ENCODE results near the gene C11orf24.

Gene C11orf24

DNA sequence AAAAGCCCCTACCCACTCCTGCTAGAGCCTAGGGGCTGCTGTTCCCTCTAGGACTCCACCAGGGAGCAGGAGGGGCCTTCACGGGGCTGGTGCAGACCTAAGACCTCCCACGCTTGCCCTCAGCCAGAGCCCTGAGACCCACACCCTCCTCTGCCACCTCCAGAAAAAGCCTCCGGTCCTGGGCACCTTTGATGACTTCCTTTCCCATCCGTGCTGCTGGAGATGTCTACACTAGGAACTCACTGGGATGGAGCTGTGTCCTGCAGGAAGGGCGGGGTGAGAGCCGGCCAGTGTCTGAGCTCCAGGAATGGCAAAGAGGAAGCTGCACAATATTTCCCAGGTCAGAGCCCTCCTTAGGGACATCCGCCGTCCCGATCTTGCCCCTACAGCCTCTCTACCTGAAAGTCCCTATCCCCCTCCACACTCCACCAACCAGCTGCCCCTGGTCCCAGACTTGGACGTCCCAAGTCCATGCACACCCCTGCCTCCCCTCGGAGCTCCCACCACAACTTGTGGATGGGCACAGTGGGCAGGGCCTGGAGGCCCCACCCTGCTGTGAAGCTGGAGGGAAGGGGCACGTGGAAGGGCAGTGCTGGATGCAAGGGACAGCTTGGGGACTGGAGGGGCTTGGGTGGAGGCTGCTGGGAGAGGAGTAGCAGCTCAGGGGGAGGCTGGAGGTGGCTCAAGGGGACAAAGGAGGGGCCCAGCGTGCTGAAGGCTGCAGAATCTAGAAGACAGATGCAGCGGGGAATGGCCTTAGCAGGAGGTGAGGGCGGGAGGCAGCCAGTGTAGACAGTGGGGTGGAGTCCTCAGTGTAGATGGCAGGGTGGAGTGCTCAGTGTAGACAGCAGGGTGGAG lies 27.1 kb upstream of the C11orf24 start:
- POLR2A ChIA-PET, result interaction anchor here (0.6 kb wide), 1 partner anchor 111 kb away, joined by 3 read pairs; no protein-coding TSS in a partner anchor
- 79% methylated on average over 4 of the region's 15 CpGs for WGBS (ENCODE audit: insufficient coverage)
- DNase-seq, result no peak
- Histone ChIP-seq H3K9me3 (ENCODE audit: control extremely low read depth in 1 of 5, control insufficient read depth in 4 of 5, insufficient read depth in 2 of 5, low read depth in 1 of 5, low read length in 4 of 5) (no peaks in the 10 kb centered on the region), H3K4me1 (ENCODE audit: control extremely low read depth in 1 of 4, control insufficient read depth in 4 of 4, insufficient read depth in 4 of 4, low read length in 3 of 4) (peaks cover 0 to 14% (median 13%) of the 10 kb centered on the region in 4 experiments), H3K27me3 (replicated peaks in 2 of 5; ENCODE audit: control insufficient read depth in 4 of 5, insufficient read depth in 5 of 5, low read length in 4 of 5) (no peaks in the 10 kb centered on the region), H3K36me3 (ENCODE audit: control insufficient read depth in 4 of 4, insufficient read depth in 4 of 4, low read length in 3 of 4) (no peaks in the 10 kb centered on the region), H3K4me3 (ENCODE audit: control insufficient read depth in 1 of 7, extremely low read depth in 1 of 7, insufficient read depth in 4 of 7, low read depth in 2 of 7, low read length in 6 of 7) (no peak overlapping the region), H3K27ac (ENCODE audit: insufficient read depth in 1 of 2, low read depth in 1 of 2, low read length in 2 of 2, poor library complexity in 1 of 2, severe bottlenecking in 2 of 2) (no peak overlapping the region)
- CTCF ChIA-PET, result interaction anchor here (0.7 to 7.1 kb wide), 24 partner anchors 7 to 90 kb away, joined by 3 to 188 read pairs (median 5); partner anchors contain the start of gene C11orf24

DNA sequence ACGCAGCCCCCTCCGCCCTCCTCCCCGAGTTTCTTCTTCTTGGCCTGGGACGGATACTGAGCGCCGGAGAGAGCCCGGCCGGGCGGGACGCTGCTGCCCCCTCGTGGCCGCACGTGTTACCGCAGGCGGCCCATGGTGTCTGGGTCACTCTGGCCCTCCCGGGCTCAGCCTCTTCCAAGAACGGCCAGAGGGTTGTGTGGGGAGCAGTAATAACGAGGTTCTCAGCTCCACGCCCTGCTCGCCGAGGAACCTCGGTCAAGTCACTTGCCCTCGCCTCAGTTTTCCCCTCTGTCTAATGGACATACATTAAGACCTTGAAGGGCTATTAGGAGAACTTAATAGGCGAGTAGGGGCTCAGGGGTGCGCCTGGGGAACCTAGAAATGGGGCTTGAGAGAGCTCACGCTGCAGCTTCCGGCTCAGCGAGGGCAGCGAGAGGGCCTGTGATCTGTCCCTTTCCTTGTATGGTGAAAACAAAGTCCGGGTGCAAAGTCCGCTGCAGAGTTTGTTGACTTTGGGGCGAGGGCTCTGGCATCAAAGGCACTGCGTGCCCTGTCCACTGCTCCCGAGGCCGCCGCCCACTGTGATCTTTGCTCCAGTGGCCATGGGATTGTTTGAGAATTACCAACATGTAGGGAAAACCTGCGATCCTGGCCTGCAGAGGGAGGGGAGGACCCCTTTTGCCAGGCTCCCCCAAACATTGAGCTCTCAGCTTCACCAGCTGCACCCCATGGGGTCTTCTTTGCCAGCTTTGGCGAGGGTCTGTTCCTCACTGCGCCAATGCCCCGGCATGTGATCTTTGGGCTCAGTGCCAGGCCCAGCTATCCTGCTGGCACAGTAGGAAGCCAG lies 26.3 kb upstream of the C11orf24 start:
- WGBS (ENCODE audit: insufficient coverage), result 34% methylated on average over 33 of the region's 40 CpGs
- Histone ChIP-seq H3K36me3 (ENCODE audit: control insufficient read depth in 4 of 4, insufficient read depth in 4 of 4, low read length in 3 of 4) (no peaks in the 10 kb centered on the region), H3K27ac (ENCODE audit: insufficient read depth in 1 of 2, low read depth in 1 of 2, low read length in 2 of 2, poor library complexity in 1 of 2, severe bottlenecking in 2 of 2) (no peak overlapping the region), H3K27me3 (replicated peaks in 2 of 5; ENCODE audit: control insufficient read depth in 4 of 5, insufficient read depth in 5 of 5, low read length in 4 of 5) (no peaks in the 10 kb centered on the region), H3K9me3 (ENCODE audit: control extremely low read depth in 1 of 5, control insufficient read depth in 4 of 5, insufficient read depth in 2 of 5, low read depth in 1 of 5, low read length in 4 of 5) (no peaks in the 10 kb centered on the region), H3K4me1 (ENCODE audit: control extremely low read depth in 1 of 4, control insufficient read depth in 4 of 4, insufficient read depth in 4 of 4, low read length in 3 of 4) (peaks cover 0 to 19% (median 17%) of the 10 kb centered on the region in 4 experiments), H3K4me3 (ENCODE audit: control insufficient read depth in 1 of 7, extremely low read depth in 1 of 7, insufficient read depth in 4 of 7, low read depth in 2 of 7, low read length in 6 of 7) (peak overlapping the region in 2 of 7 experiments; percentile 11 to 45)
- POLR2A ChIA-PET, result no interaction called here
- peak; percentile 68 to 77 (median 74) for DNase-seq
- CTCF ChIA-PET, result interaction anchor here (0.6 to 7.1 kb wide), 27 partner anchors 8 to 160 kb away, joined by 3 to 188 read pairs (median 5); partner anchors contain the start of gene C11orf24

DNA sequence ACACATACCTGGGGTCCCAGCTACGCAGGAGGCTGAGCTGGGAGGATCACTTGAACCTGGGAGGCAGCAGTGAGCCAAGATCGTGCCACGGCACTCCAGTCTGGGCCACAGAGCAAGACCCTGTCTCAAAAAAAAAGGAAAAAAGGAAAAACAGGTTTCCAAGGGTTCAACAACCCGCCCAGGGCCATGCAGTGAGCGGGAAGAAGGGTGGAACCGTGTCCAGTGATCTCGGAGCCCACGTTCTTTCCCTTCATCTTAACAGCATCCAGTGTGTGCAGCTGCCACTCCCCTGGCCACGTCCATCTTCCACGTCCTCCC lies 25.7 kb upstream of the C11orf24 start:
- no peak for DNase-seq
- Histone ChIP-seq H3K4me1 (ENCODE audit: control extremely low read depth in 1 of 4, control insufficient read depth in 4 of 4, insufficient read depth in 4 of 4, low read length in 3 of 4) (peaks cover 0 to 15% (median 12%) of the 10 kb centered on the region in 4 experiments), H3K9me3 (ENCODE audit: control extremely low read depth in 1 of 5, control insufficient read depth in 4 of 5, insufficient read depth in 2 of 5, low read depth in 1 of 5, low read length in 4 of 5) (no peaks in the 10 kb centered on the region), H3K27me3 (replicated peaks in 2 of 5; ENCODE audit: control insufficient read depth in 4 of 5, insufficient read depth in 5 of 5, low read length in 4 of 5) (no peaks in the 10 kb centered on the region), H3K27ac (ENCODE audit: insufficient read depth in 1 of 2, low read depth in 1 of 2, low read length in 2 of 2, poor library complexity in 1 of 2, severe bottlenecking in 2 of 2) (no peak overlapping the region), H3K36me3 (ENCODE audit: control insufficient read depth in 4 of 4, insufficient read depth in 4 of 4, low read length in 3 of 4) (no peaks in the 10 kb centered on the region), H3K4me3 (ENCODE audit: control insufficient read depth in 1 of 7, extremely low read depth in 1 of 7, insufficient read depth in 4 of 7, low read depth in 2 of 7, low read length in 6 of 7) (peak overlapping the region in 2 of 7 experiments; percentile 11 to 45)
- CTCF ChIA-PET, result interaction anchor here (0.6 to 7.1 kb wide), 21 partner anchors 8 to 107 kb away, joined by 3 to 188 read pairs (median 7); partner anchors contain the start of gene C11orf24
- 53% methylated on average over 10 of the region's 10 CpGs for WGBS (ENCODE audit: insufficient coverage)
- POLR2A ChIA-PET, result interaction anchor here (1.1 kb wide), 1 partner anchor 26 kb away, joined by 4 read pairs; the partner anchor contains the start of gene C11orf24

DNA sequence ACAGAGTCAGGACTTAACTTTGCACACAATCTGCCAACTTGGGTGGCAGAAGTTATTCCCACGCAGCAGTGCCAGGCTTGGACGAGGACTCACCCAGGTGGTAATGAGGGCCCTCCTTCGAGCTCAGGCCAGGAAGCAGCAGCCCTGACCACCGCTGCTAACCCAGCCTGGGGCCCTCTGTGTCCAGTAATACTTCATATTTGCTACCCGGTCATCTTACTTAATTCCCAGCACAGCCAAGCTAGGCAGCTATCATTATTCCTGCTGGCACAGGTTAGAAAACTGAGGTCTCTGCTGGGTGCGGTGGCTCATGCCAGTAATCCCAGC lies 25.2 kb upstream of the C11orf24 start:
- ChIA-PET POLR2A (interaction anchor here (0.5 to 1.1 kb wide), 2 partner anchors 24 to 25 kb away, joined by 4 to 5 read pairs; partner anchors contain the start of gene C11orf24), CTCF (interaction anchor here (0.6 to 7.1 kb wide), 17 partner anchors 10 to 171 kb away, joined by 3 to 188 read pairs (median 8); partner anchors contain the start of gene C11orf24)
- Histone ChIP-seq H3K36me3 (ENCODE audit: control insufficient read depth in 4 of 4, insufficient read depth in 4 of 4, low read length in 3 of 4) (no peaks in the 10 kb centered on the region), H3K9me3 (ENCODE audit: control extremely low read depth in 1 of 5, control insufficient read depth in 4 of 5, insufficient read depth in 2 of 5, low read depth in 1 of 5, low read length in 4 of 5) (no peaks in the 10 kb centered on the region), H3K27ac (ENCODE audit: insufficient read depth in 1 of 2, low read depth in 1 of 2, low read length in 2 of 2, poor library complexity in 1 of 2, severe bottlenecking in 2 of 2) (no peak overlapping the region), H3K27me3 (replicated peaks in 2 of 5; ENCODE audit: control insufficient read depth in 4 of 5, insufficient read depth in 5 of 5, low read length in 4 of 5) (no peaks in the 10 kb centered on the region), H3K4me1 (ENCODE audit: control extremely low read depth in 1 of 4, control insufficient read depth in 4 of 4, insufficient read depth in 4 of 4, low read length in 3 of 4) (peaks cover 0 to 15% (median 11%) of the 10 kb centered on the region in 4 experiments), H3K4me3 (ENCODE audit: control insufficient read depth in 1 of 7, extremely low read depth in 1 of 7, insufficient read depth in 4 of 7, low read depth in 2 of 7, low read length in 6 of 7) (no peak overlapping the region)
- no peak for DNase-seq
- WGBS (ENCODE audit: insufficient coverage), result 94% methylated on average over 6 of the region's 6 CpGs

DNA sequence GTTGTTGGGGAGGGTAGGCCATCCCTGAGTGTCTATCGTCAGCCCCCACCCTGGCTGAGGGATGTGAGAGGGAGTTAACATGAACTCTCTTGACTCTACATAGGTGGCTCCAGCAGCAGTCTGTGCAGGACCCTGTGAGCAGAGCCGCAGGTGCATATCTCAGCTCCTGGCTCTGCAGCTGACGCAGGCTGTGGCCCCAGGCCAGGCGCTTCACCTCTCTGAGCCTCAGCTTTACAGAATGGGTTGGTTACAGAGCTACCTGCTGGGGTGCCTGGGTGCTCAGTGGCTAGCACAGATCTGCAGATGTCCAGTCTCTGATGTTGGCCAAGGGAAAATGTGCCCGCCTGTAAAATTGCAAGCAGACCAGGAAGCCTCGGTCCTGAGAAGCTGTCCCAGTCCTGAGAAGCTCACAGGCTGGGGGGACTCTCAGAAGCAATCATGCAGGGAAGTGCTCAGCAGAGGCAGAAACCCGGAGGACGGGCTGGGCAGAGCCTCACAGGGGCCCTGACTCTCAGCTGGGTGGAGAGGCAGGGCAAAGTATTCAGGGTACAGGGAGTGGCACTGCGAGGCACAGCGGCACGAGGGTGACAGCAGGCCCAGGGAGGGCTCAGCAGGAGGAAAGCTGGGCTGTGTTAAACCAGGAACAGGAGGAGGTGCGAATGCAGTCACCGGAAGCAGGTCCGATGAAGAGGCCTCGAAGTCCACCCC lies 24.7 kb upstream of the C11orf24 start:
- Histone ChIP-seq H3K36me3 (ENCODE audit: control insufficient read depth in 4 of 4, insufficient read depth in 4 of 4, low read length in 3 of 4) (no peaks in the 10 kb centered on the region), H3K4me3 (ENCODE audit: control insufficient read depth in 1 of 7, extremely low read depth in 1 of 7, insufficient read depth in 4 of 7, low read depth in 2 of 7, low read length in 6 of 7) (no peak overlapping the region), H3K27me3 (replicated peaks in 2 of 5; ENCODE audit: control insufficient read depth in 4 of 5, insufficient read depth in 5 of 5, low read length in 4 of 5) (no peaks in the 10 kb centered on the region), H3K27ac (ENCODE audit: insufficient read depth in 1 of 2, low read depth in 1 of 2, low read length in 2 of 2, poor library complexity in 1 of 2, severe bottlenecking in 2 of 2) (no peak overlapping the region), H3K9me3 (ENCODE audit: control extremely low read depth in 1 of 5, control insufficient read depth in 4 of 5, insufficient read depth in 2 of 5, low read depth in 1 of 5, low read length in 4 of 5) (no peaks in the 10 kb centered on the region), H3K4me1 (ENCODE audit: control extremely low read depth in 1 of 4, control insufficient read depth in 4 of 4, insufficient read depth in 4 of 4, low read length in 3 of 4) (peaks cover 0 to 15% (median 11%) of the 10 kb centered on the region in 4 experiments)
- no peak for DNase-seq
- 96% methylated on average over 15 of the region's 15 CpGs for WGBS (ENCODE audit: insufficient coverage)
- ChIA-PET CTCF (interaction anchor here (0.6 to 7.1 kb wide), 19 partner anchors 9 to 171 kb away, joined by 3 to 188 read pairs (median 8); partner anchors contain the start of gene C11orf24), POLR2A (interaction anchor here (0.5 to 1.1 kb wide), 2 partner anchors 24 to 25 kb away, joined by 4 to 5 read pairs; partner anchors contain the start of gene C11orf24)

DNA sequence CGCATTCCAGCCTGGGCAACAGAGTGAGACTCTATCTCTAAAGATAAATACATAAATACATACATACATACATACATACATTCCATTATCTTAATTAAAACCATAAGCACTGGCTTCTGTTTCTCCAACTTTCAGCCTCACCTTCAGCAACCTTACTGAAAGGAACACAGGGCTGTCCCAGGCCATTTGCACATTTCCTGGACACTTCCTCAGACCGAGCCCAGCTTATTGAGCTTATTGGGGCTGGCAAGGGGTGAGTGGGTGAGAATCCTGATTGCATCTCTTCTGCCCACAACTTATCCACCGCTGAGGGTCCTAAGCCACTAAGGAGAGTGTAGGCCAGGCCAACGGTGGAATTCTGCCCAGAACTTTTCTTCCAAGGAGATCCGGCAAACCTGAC lies 24.2 kb upstream of the C11orf24 start:
- 96% methylated on average over 4 of the region's 5 CpGs for WGBS (ENCODE audit: insufficient coverage)
- ChIA-PET POLR2A (interaction anchor here (0.9 kb wide), 1 partner anchor 25 kb away, joined by 4 read pairs; no protein-coding TSS in a partner anchor), CTCF (interaction anchor here (1.1 to 7.1 kb wide), 10 partner anchors 11 to 87 kb away, joined by 3 to 188 read pairs (median 20); partner anchors contain the start of gene C11orf24)
- Histone ChIP-seq H3K4me1 (ENCODE audit: control extremely low read depth in 1 of 4, control insufficient read depth in 4 of 4, insufficient read depth in 4 of 4, low read length in 3 of 4) (peaks cover 0 to 15% (median 11%) of the 10 kb centered on the region in 4 experiments), H3K36me3 (ENCODE audit: control insufficient read depth in 4 of 4, insufficient read depth in 4 of 4, low read length in 3 of 4) (no peaks in the 10 kb centered on the region), H3K27ac (ENCODE audit: insufficient read depth in 1 of 2, low read depth in 1 of 2, low read length in 2 of 2, poor library complexity in 1 of 2, severe bottlenecking in 2 of 2) (no peak overlapping the region), H3K27me3 (replicated peaks in 2 of 5; ENCODE audit: control insufficient read depth in 4 of 5, insufficient read depth in 5 of 5, low read length in 4 of 5) (no peaks in the 10 kb centered on the region), H3K4me3 (ENCODE audit: control insufficient read depth in 1 of 7, extremely low read depth in 1 of 7, insufficient read depth in 4 of 7, low read depth in 2 of 7, low read length in 6 of 7) (no peak overlapping the region), H3K9me3 (ENCODE audit: control extremely low read depth in 1 of 5, control insufficient read depth in 4 of 5, insufficient read depth in 2 of 5, low read depth in 1 of 5, low read length in 4 of 5) (no peaks in the 10 kb centered on the region)
- no peak for DNase-seq
